DND-41 (cell line): Measurements from ENCODE around the gene GLIS2.

Experiments
- ATAC-seq: fragments of 200-7000 bp; cut with Tn5 transposase; 3 replicates; pipeline ENCODE4 v1.9.1; 2021; ENCODE audit warnings: low read depth; ENCODE audit not compliant: insufficient read depth
- DNase-seq: peaks from one replicate; pipeline ENCODE4 v3.0.0-alpha.2; 2020
- H2AFZ ChIP-seq: 2 replicates; pipeline ENCODE4 v1.6.0; 2012; ENCODE audit warnings: low read depth, low read length
- H3K27ac ChIP-seq: 2 replicates; pipeline ENCODE4 v1.5.1; 2012; ENCODE audit warnings: low read length, inconsistent platforms
- H3K27me3 ChIP-seq: fragments of 200-600 bp; sonication (generic); 2 replicates; pipeline ENCODE4 v1.6.0; 2012; ENCODE audit warnings: low read length, mild to moderate bottlenecking, inconsistent platforms; ENCODE audit not compliant: insufficient read depth, poor library complexity
- H3K36me3 ChIP-seq: 2 replicates; pipeline ENCODE4 v1.5.1; 2012; ENCODE audit warnings: low read length, inconsistent platforms; ENCODE audit not compliant: insufficient read depth
- H3K4me1 ChIP-seq: 2 replicates; pipeline ENCODE4 v1.5.1; 2012; ENCODE audit warnings: mild to moderate bottlenecking, low read length; ENCODE audit not compliant: insufficient read depth
- H3K4me2 ChIP-seq: 2 replicates; pipeline ENCODE4 v1.6.0; 2012; ENCODE audit warnings: mild to moderate bottlenecking, moderate library complexity, low read length, inconsistent platforms; ENCODE audit not compliant: insufficient read depth
- H3K4me3 ChIP-seq, 2 experiments: fragments of 200-600 bp in 1 of 2; shearing (Covaris generic) in 1 of 2; 2 replicates each; pipeline ENCODE4 v1.5.1; 2012 to 2016; ENCODE audit warnings: inconsistent platforms in 2 of 2, low read length in 2 of 2, mild to moderate bottlenecking in 2 of 2, low read depth in 1 of 2, moderate library complexity in 1 of 2
- H3K79me2 ChIP-seq: 2 replicates; pipeline ENCODE4 v1.6.0; 2012; ENCODE audit warnings: low read length, inconsistent platforms; ENCODE audit not compliant: insufficient read depth
- H3K9ac ChIP-seq: 2 replicates; pipeline ENCODE4 v1.6.0; 2012; ENCODE audit warnings: low read depth, mild to moderate bottlenecking, inconsistent platforms, low read length, moderate library complexity
- H3K9me3 ChIP-seq: 2 replicates; pipeline ENCODE4 v1.5.1; 2012; ENCODE audit warnings: low read length, moderate library complexity, mild to moderate bottlenecking, inconsistent platforms; ENCODE audit not compliant: insufficient read depth, severe bottlenecking
- H4K20me1 ChIP-seq: 2 replicates; pipeline ENCODE4 v1.6.0; 2012; ENCODE audit warnings: low read length; ENCODE audit not compliant: insufficient read depth
- CTCF ChIP-seq: IDR thresholded peaks from 2 replicates; pipeline ENCODE4 v1.5.1; 2012; ENCODE audit warnings: borderline replicate concordance, low read length, moderate library complexity, mild to moderate bottlenecking; ENCODE audit not compliant: poor library complexity, severe bottlenecking; ENCODE audit errors: extremely low read depth
- EZH2 ChIP-seq: IDR thresholded peaks from 3 replicates; pipeline ENCODE4 v1.6.1; 2012; ENCODE audit warnings: borderline replicate concordance, low read depth, mild to moderate bottlenecking, moderate library complexity, low read length, inconsistent platforms; ENCODE audit not compliant: severe bottlenecking

GLIS2 gene

GRCh38 chr16:4280625-4281024, 35.2 kb upstream of the GLIS2 start:
- Histone ChIP-seq H3K9me3 (no peaks in the 10 kb centered on the region), H2AFZ (no peak overlapping the region), H3K79me2 (no peaks in the 10 kb centered on the region), H3K4me3 (no peak overlapping the region), H3K9ac (no peak overlapping the region), H3K27me3 (no peaks in the 10 kb centered on the region), H4K20me1 (no peaks in the 10 kb centered on the region), H3K27ac (no peak overlapping the region), H3K36me3 (no peaks in the 10 kb centered on the region), H3K4me1 (no peaks in the 10 kb centered on the region), H3K4me2 (no peak overlapping the region)
- DNase-seq, result no peak
- ATAC-seq, result no peak
- TF ChIP-seq CTCF, result no peak
- TF ChIP-seq EZH2, result no peak

- Histone ChIP-seq H3K4me1 (peaks cover 4% of the 10 kb centered on the region), H3K9ac (no peak overlapping the region), H3K27ac (no peak overlapping the region), H3K79me2 (no peaks in the 10 kb centered on the region), H2AFZ (no peak overlapping the region), H4K20me1 (no peaks in the 10 kb centered on the region), H3K4me2 (no peak overlapping the region), H3K9me3 (no peaks in the 10 kb centered on the region), H3K36me3 (no peaks in the 10 kb centered on the region), H3K4me3 (no peak overlapping the region), H3K27me3 (no peaks in the 10 kb centered on the region)
- ATAC-seq, result no peak
- DNase-seq, result no peak
- TF ChIP-seq EZH2 (no peak), CTCF (no peak)
These were observed 32.4 kb upstream of the GLIS2 start for GRCh38 chr16:4283441-4283840.

GRCh38 chr16:4283939-4284338, 31.9 kb upstream of the GLIS2 start:
- ATAC-seq (no peak), DNase-seq (no peak)
- no peaks in the 10 kb centered on the region for H3K79me2 ChIP-seq
- H3K4me2 ChIP-seq, result no peak overlapping the region
- no peak overlapping the region for H2AFZ ChIP-seq
- H3K4me3 ChIP-seq, result no peak overlapping the region
- no peaks in the 10 kb centered on the region for H3K9me3 ChIP-seq
- H3K9ac ChIP-seq, result no peak overlapping the region
- H3K27me3 ChIP-seq, result no peaks in the 10 kb centered on the region
- H4K20me1 ChIP-seq, result no peaks in the 10 kb centered on the region
- TF ChIP-seq CTCF (no peak), EZH2 (no peak)
- H3K4me1 ChIP-seq, result peaks cover 7% of the 10 kb centered on the region
- H3K36me3 ChIP-seq, result no peaks in the 10 kb centered on the region
- no peak overlapping the region for H3K27ac ChIP-seq

GRCh38 chr16:4285167-4285566, 30.7 kb upstream of the GLIS2 start:
- Histone ChIP-seq H3K9me3 (no peaks in the 10 kb centered on the region), H3K79me2 (no peaks in the 10 kb centered on the region), H2AFZ (no peak overlapping the region), H3K36me3 (no peaks in the 10 kb centered on the region), H3K4me2 (no peak overlapping the region), H3K4me3 (no peak overlapping the region), H3K27ac (no peak overlapping the region), H3K27me3 (no peaks in the 10 kb centered on the region), H3K9ac (no peak overlapping the region), H4K20me1 (no peaks in the 10 kb centered on the region), H3K4me1 (peaks cover 7% of the 10 kb centered on the region)
- DNase-seq (no peak), ATAC-seq (no peak)
- no peak for TF ChIP-seq EZH2
- TF ChIP-seq CTCF, result no peak
